ENCODE results near the gene SCGB3A2.

- TF ChIP-seq CTCF (optimal IDR thresholded peaks at IDR 0.05 in 1 of 3, IDR thresholded peaks at IDR 0.05 in 1 of 3, conservative IDR thresholded peaks at IDR 0.05 in 1 of 3; ENCODE audit: extremely low read depth in 1 of 3, insufficient read depth in 2 of 3, low read length in 3 of 3) (no peak), EZH2 (IDR thresholded peaks at IDR 0.05; ENCODE audit: low read length) (no peak)
These were observed 2.4 kb upstream of the SCGB3A2 start for GRCh38 chr5:147876141-147876540.
